ENCODE data around the gene CCDC83. TPM values are rescaled to one million over a fixed set of nuclear protein-coding genes. Genes with fewer than 3 reads are reported as not detected.

The CCDC83 gene
- total RNA-seq, 1 experiment from 2014 or later: not detected

DNA sequence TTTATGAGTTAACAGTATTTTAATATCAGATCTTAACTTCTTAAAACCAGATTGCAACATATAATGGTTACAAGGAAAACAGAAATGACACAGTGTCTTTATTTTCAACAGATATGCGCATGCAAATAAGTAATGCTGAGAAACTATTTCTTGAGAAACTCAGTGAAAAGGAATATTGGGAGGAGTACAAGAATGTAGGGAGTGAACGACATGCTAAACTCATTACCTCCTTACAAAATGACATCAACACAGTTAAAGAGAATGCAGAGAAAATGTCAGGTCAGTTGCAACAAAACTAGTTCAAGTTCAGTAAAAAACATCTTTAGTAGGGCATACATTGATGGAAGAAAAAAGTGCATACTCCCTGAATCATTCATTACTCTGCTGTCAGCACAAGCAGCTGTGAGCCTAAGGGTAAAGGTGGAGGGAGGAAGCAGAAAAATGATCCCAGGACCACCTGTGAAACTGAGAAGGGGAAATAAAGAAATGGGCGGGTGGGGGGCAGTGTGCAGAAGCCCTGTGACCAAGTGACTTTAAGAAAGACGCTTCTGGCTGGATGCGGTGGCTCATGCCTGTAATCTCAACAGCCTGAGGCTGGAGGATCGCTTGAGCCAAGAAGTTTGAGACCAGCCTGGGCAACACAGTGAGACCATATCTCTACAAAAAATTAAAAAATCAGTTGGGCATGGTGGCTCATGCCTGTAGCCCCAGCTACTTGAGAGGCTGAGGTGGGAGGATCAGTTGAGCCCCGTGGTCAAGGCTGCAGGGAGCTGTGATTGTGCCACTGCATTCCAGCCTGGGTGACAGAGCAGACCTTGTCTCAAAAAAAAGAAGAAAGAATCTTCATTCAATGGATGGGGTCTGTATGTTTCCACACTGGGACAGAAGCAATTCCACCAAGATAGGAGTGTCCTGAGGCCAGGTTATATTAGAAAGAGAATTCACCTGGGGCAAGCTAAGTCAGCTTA is 31.2 kb downstream of the CCDC83 start:
- Mint-ChIP-seq H3K27ac (ENCODE audit: unreplicated experiment) (no peak overlapping the region), H3K9me3 (ENCODE audit: low read depth, unreplicated experiment) (no peaks in the 10 kb centered on the region), H3K4me1 (ENCODE audit: low read depth, unreplicated experiment) (peaks cover 25% of the 10 kb centered on the region), H3K36me3 (ENCODE audit: insufficient read depth, unreplicated experiment) (no peaks in the 10 kb centered on the region), H3K27me3 (ENCODE audit: unreplicated experiment) (no peaks in the 10 kb centered on the region), H3K4me3 (ENCODE audit: low read depth, unreplicated experiment) (no peak overlapping the region)
- no peak for DNase-seq
- intact Hi-C loops (cut with micrococcal nuclease; ENCODE audit: unreplicated experiment): no loop called here
- no TSS peak for BruUV-seq (replicated peaks)
- TF ChIP-seq, protein P1, sequence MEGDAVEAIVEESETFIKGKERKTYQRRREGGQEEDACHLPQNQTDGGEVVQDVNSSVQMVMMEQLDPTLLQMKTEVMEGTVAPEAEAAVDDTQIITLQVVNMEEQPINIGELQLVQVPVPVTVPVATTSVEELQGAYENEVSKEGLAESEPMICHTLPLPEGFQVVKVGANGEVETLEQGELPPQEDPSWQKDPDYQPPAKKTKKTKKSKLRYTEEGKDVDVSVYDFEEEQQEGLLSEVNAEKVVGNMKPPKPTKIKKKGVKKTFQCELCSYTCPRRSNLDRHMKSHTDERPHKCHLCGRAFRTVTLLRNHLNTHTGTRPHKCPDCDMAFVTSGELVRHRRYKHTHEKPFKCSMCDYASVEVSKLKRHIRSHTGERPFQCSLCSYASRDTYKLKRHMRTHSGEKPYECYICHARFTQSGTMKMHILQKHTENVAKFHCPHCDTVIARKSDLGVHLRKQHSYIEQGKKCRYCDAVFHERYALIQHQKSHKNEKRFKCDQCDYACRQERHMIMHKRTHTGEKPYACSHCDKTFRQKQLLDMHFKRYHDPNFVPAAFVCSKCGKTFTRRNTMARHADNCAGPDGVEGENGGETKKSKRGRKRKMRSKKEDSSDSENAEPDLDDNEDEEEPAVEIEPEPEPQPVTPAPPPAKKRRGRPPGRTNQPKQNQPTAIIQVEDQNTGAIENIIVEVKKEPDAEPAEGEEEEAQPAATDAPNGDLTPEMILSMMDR (IDR thresholded peaks at IDR 0.05; ENCODE audit: unreplicated experiment): no peak
- CTCF ChIA-PET: no interaction called here

GRCh38 chr11:85889108-85889507 is 33.9 kb downstream of the CCDC83 start:
- H3K4me3 Mint-ChIP-seq (ENCODE audit: low read depth, unreplicated experiment): no peak overlapping the region
- CTCF ChIA-PET: no interaction called here
- H3K4me1 Mint-ChIP-seq (ENCODE audit: low read depth, unreplicated experiment): peaks cover 27% of the 10 kb centered on the region
- no peak for DNase-seq
- H3K36me3 Mint-ChIP-seq (ENCODE audit: insufficient read depth, unreplicated experiment): no peaks in the 10 kb centered on the region
- intact Hi-C loops (cut with micrococcal nuclease; ENCODE audit: unreplicated experiment): no loop called here
- BruUV-seq (replicated peaks): no TSS peak
- TF ChIP-seq, protein P1 (IDR thresholded peaks at IDR 0.05; ENCODE audit: unreplicated experiment): no peak
- H3K9me3 Mint-ChIP-seq (ENCODE audit: low read depth, unreplicated experiment): no peaks in the 10 kb centered on the region
- H3K27ac Mint-ChIP-seq (ENCODE audit: unreplicated experiment): no peak overlapping the region
- H3K27me3 Mint-ChIP-seq (ENCODE audit: unreplicated experiment): no peaks in the 10 kb centered on the region

- Mint-ChIP-seq H3K9me3 (ENCODE audit: low read depth, unreplicated experiment) (no peaks in the 10 kb centered on the region), H3K36me3 (ENCODE audit: insufficient read depth, unreplicated experiment) (no peaks in the 10 kb centered on the region), H3K4me1 (ENCODE audit: low read depth, unreplicated experiment) (peaks cover 35% of the 10 kb centered on the region), H3K4me3 (ENCODE audit: low read depth, unreplicated experiment) (no peak overlapping the region), H3K27me3 (ENCODE audit: unreplicated experiment) (no peaks in the 10 kb centered on the region), H3K27ac (ENCODE audit: unreplicated experiment) (peak overlapping the region; percentile 7)
- TF ChIP-seq, protein P1 (IDR thresholded peaks at IDR 0.05; ENCODE audit: unreplicated experiment): no peak
- intact Hi-C loops (cut with micrococcal nuclease; ENCODE audit: unreplicated experiment): no loop called here
- CTCF ChIA-PET: interaction anchor here (0.5 kb wide), 1 partner anchor 14 kb away, joined by 3 read pairs; no protein-coding TSS in a partner anchor
- no TSS peak for BruUV-seq (replicated peaks)
- peak; percentile 40 for DNase-seq
Measured at GRCh38 chr11:85889676-85890579, 34.7 kb downstream of the CCDC83 start.

- Mint-ChIP-seq H3K36me3 (ENCODE audit: insufficient read depth, unreplicated experiment) (no peaks in the 10 kb centered on the region), H3K27me3 (ENCODE audit: unreplicated experiment) (no peaks in the 10 kb centered on the region), H3K4me1 (ENCODE audit: low read depth, unreplicated experiment) (peaks cover 35% of the 10 kb centered on the region), H3K9me3 (ENCODE audit: low read depth, unreplicated experiment) (no peaks in the 10 kb centered on the region), H3K4me3 (ENCODE audit: low read depth, unreplicated experiment) (no peak overlapping the region), H3K27ac (ENCODE audit: unreplicated experiment) (no peak overlapping the region)
- TF ChIP-seq, protein P1 (IDR thresholded peaks at IDR 0.05; ENCODE audit: unreplicated experiment): no peak
- intact Hi-C loops (cut with micrococcal nuclease; ENCODE audit: unreplicated experiment): no loop called here
- CTCF ChIA-PET: no interaction called here
- DNase-seq: no peak
- BruUV-seq (replicated peaks): no TSS peak
Measured at GRCh38 chr11:85893395-85893794, 38.2 kb downstream of the CCDC83 start.
